CD4-positive, alpha-beta T cell treated with Interleukin-1 beta for 1 hour (primary cell): ENCODE data around the gene CTDSP2.
"Not testable (repeated sequence)": the region's sequence is repeated elsewhere in the genome, so short reads cannot be mapped to it uniquely, and the experiment has no call there.

Experiments used
- DNase-seq, 2 donors: peaks; one replicate each; pipeline ENCODE4 v3.0.0-alpha.2; 2020 to 2022

The CTDSP2 gene, protein sequence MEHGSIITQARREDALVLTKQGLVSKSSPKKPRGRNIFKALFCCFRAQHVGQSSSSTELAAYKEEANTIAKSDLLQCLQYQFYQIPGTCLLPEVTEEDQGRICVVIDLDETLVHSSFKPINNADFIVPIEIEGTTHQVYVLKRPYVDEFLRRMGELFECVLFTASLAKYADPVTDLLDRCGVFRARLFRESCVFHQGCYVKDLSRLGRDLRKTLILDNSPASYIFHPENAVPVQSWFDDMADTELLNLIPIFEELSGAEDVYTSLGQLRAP

DNA sequence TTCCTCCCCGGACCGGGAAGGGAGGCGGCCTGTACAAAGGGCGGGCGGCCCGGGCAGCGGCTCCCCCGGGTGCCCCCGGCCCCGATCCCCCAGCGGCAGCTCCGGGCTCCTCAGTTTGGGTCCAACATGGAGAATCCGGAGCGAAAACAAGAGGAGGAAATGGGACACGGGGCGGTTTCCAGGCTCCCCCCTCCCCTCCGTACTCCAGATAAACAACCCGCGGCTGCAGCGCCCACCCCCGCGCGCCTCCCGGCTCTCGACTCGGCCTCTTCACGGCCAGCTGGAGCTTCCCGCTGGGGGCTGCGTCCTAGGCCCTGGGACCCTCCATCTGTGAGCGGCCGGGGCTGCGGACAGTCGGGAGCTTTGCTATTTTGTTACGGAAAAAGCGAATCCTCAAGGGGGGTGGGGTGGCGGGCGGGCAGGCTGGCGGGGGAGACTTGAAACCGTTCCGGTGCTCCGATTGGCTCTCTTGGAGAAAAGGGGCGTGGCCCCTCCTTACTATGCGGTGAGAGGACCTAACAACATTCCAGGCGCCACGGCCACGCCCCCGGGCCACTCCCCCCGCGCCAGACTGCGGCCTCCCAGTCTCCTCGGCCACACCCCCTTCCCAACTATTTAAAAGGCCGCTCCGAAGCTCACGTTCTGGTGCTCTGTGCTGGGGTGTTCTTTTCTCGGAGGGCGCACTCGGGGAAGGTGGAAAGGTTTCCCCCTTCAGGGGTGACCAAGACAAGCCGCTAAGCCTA lies at the start of gene CTDSP2:
CTDSP2 (minus strand) TSS at position 153 of the 743 bp plus-strand sequence. CDS start 294 bp downstream, outside the sequence.
- DNase-seq = peak; percentile 90

DNA sequence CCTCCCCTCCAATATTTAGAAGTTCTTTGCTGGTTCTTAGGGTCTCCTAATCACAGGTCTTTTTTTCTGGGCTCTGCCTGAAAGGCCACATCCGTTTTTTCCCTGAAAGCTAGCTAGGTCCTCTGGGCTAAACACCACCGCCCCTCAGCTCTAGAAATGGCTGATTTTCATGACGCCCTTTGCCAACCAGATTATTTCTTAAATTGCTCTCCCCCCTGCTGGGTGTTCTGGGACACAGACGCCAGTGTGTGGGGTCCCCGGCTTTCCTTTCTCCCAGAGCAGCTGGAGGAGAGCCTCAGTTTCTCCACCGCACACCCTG lies 49.5 kb upstream of the CTDSP2 start:
- no peak for DNase-seq

DNA sequence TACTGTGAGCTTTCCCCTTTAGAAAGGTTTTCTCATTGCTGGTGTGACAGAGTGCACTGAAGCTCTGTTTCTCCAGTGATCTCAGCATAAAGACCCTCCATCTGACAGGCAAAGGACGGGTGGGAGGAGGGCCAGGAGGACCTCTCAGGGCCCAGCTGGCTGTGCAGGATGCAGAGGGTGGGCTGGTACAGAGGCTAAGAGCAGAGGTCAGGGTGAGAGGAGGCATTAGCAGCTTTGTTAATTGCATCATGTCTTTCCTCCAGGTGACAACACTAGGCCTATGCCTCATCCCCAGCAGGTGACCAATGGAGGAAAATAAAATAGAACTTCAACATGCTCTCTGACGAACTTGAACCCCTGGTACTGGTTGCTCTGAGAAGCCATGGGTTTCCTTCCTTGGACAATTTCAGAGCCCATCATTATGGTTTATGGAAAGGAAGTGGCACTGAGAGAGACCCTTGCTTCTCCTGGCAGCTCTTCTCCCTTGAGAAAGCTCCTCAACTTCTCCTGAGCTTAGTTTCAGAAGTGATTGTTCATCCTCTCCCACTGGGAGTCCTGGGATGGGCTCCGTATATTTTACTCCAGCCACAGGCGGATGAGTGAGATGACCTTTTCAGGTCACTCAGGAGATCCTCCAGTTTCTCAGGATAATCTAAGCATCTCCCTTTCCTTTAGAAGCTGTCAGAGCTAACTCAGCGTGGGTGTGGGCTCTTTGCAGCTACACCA lies 49.0 kb upstream of the CTDSP2 start:
- DNase-seq = no peak

DNA sequence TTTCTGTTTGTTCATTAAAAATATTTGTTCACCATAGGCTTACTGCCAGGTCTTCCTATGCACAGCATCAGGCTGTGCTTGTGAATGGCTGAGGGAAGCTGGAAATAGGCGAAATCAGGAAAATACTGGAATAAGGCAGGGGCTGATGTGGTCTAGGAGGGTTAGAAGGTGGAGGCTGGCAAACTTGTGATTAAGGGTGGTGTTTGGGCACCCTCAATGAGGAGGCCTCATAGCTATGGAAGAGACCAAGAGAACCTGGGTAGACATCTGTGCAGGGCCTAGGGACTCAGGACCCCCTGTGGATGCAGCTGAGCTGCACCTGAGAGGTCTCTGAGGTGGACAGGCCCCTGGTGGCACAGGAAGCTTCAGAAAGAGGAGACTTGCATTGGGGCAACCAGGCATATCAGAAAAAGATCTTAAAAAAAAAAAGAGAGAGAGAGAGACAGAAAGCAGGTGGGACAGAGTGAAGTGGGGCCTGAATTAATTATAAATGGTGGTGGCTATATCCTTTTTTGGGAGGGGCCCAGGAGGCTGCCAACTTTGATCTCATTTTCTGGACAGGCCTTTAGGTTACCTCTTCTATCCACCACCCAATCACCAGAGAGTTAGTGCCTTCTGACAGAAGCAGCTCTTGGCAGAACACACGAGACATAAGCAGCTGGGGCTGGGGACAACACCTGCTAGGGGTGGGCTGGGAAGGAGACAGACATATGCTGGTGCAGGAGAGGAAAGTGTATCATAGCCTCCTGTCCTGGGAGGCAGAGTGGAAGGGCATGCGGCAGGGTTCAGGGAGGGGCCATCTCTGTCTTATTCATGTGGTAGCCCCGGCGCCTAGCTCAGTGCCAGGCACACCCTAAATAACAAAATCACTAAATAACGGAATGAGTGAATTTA lies 48.1 kb upstream of the CTDSP2 start:
- DNase-seq = peak in 1 of 2 donors; percentile 2

DNA sequence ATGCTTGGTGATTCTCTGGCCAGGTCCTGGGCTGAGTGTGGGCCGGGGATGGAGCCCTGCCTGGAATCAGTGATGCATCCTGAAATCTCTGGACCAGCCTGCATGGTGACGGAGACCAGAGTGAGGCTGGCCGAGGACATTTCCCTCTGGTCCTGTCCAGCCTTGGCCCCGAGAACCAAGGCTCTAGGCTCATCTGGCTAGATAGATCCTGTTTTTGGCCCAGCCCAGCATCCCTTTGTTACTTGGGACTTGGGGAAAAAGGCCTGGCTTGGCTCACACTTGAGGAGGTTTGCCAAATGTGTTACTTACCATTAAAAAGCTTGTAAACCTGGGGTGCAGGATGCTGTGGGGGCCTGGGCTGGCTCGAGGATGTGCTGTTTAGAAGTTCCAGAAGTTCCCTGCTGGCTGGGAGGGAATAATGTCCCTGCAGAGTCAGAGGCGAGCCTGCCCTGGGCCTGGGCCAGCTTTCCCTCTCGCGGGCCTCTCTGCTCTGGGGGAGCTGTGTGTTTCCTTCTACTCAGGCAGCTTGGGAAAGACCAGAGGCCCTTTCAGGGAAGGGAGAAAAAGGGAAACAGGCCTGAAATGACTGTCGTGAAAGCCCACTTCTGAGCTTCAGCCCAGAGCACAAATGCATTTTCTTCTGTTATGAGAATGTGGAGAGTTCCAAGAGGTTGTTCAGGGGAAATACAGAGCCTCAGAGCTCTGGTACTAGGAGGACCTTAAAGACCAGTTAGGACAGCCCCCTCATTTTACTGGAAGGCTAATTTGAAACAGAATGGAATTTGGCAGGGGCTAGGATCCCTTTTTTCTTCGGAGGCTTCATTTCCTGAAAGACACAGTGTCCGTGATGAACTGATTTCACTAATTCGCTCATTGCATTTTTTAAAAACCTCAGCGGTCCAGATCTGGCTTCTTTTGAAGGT lies 47.2 kb upstream of the CTDSP2 start:
- no peak for DNase-seq

DNA sequence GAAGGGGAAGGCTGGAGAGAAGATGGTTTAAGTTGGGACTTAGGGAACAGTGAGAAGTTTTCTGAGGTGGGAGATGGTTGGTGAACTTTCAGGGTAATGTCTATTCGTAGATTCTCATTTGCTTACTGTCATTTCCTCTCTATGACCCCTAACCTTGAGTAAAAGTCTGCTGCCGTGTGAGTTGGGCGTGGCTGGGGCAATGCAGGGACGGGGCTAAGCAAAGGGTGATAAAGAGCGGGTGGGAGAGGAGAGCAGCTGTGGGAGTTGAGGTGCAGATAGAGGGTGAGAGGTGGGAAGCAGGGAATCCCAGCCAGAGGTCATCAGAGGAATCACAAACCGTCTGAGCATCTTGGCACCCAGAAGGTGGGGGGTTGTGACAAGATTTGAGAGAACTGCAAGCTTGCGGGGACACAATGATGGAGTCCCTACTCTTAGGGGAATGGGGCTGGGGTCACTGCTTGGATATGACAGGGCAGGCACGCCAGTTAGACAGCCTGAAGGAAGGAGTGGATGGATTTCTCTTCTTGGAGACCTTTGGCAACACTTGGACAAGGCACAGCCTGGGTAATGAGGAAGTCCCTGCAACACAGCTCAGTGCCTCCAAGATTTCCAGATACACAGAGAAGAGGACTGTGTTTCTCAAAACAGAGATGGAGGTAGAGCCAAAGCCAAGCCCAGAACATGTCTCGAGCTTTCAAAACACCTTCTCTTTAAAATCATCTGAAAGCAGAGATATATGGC lies 45.9 kb upstream of the CTDSP2 start:
- no peak for DNase-seq

DNA sequence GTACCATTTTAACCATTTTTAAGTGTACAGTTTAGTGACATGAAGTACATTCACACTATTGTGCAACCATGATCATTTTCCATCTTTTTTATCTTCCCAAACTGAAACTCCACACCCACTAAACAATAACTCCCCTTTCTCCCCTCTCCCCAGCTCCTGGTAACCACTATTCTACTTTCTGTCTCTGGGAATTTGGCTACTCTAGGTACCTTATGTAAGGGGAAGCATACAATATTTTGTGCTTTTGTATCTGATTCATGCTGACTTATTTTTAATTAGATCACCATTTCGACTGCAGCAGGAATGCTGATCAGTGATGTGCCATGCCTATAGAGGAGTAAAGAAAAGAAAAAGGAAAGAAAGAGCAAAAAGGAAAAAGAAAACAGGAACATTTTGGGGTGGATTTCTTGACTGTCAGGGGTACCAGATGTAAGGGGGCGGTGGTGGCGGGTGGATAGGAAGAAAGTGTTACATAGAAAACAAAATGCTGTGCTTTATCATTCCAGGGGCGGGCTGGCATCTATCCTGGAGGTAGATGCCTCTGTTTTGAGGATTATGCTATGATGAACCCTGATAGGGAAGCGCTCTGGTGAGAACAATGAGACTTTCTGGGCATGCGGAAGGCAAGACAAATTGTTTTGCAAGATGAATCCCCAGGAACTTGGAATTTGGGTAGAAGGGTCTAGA lies 45.2 kb upstream of the CTDSP2 start:
- DNase-seq = no peak

DNA sequence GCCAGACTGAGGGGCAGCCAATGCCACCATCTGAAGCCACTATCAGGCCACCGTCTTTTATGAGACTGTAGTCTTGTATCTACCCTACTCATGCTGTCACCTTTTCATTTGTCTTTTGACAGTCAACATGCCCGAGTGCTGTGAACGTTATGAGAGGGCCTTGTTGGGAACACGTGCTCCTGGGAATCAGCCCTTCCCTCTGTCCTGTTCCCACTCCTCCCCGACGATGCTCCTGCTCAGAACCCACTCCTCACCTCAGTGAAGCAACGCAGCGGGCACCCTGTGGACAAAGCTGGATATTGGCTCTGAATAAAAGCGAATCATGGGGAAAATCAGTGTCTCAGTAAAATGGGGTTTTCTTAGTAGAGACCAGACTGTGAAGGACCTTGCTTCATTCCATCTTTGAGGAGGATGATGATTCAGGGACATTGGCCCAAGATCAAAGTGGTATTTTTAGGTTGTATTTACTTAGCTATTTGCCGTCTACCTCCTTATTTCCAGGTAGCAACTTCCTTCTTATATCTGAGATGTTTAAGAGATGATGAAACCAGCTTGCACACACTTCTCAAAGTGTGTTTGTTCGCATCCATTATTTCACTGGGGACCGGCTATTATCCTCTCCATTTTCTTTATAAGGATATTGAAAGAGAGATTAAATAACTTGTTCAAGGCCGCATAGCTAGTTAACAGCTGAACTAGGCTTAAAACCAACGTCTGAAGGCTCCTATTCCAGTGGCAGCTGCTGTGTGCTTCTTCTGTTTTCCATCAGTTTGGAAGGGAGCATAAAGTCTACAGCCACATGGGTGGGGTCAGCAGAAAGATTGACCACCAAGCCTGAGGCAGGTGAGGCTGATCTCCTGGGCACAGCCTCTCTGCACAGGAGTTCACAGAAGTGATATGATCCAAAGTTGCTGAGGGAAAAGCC lies 43.9 kb upstream of the CTDSP2 start:
- DNase-seq = no peak

DNA sequence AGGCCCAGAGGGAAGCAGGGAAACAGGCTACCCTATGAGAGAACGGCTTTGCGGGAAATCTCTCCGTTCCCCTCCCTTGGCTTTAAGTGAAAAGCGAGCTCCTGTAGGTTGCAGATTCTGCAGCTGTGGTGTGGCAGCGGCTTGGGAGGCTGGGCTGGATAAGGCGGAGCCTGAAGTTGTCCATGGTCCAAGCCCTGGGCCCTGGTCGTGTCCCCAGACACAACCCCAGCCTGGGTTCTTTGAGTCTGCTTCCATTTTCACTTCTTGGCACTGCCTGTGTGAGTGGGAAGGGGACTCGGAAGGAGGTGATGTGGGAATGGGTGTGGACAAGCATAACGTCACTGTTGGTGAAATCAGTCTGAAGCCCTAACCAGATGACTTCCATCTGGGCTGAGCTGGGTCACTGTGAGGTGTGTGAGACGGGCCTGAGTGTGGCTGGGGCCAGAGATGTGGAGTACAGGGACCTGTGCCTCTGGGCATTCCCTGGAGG lies 43.0 kb upstream of the CTDSP2 start:
- DNase-seq = no peak

DNA sequence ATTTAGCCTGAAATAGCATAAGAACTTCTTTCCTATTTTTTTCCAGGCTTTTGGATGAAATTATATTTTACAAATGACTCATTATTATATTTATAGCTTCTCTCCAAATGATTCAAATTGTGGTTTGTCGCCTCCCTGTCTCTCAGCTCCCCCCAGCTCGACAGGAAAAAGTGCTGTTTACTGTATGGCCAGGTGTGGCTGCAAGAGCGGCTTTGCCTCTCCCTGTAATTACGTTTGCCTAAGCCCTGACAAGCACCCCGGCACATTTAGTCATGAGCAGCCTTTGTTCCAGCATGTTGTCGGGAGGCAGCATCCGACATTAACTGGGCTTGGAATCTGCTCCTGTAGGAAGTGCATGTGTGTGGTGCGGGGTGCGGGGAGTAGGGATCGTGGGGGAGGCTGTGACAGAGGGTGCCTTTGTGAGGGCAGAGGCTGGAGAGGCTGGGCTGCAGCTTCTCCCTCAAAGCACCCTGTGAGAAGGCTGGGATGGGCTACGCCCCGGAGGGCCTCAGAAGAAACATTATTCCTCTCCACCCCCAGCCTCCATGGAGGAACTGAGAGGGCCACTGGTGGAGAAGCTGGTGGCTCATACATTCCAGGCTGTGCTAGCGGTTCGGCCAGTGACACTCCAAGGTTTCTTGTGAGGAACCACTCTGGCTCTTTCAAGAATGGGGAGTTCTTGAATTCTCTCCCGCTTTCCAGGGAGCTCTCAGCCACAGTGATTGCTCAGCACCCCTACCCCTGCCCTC lies 42.1 kb upstream of the CTDSP2 start:
- peak in 1 of 2 donors; percentile 26 for DNase-seq

DNA sequence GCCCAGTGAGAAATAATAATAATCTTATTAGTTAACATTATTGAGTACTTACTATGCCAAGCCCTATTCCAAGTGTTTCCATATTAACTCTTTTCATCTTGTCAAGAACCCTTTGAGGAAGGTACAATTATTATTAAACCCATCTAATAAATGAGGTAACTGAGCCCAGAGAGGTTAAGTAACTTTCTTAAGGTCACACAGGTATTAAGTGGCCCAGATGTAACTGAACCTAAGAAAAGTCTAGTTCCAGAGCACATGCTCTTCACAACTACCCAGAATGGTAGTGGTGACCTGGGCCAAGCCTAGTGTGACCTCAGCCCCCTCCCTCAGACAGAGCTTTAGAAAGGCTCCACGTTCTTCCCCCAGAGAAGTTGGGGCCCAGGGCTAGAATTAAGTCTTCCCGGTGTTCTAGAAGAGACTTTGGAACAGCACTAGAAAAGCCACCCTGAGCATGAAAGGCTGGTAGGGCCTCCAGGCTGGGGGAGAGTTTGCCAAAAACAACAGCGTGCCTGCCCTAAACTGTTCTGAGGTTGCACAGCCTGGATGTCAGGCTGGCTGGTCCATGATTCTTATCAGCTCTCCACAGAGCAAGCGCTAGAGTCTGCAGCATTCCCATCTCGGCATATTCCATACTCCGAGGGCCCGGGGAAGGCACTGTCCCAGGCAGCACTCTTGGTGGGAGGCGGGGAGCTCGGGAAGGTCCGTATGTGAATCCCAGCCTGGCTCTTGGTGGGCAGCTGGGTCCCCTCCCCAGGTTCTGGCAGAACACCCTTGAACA lies 41.3 kb upstream of the CTDSP2 start:
- no peak for DNase-seq

DNA sequence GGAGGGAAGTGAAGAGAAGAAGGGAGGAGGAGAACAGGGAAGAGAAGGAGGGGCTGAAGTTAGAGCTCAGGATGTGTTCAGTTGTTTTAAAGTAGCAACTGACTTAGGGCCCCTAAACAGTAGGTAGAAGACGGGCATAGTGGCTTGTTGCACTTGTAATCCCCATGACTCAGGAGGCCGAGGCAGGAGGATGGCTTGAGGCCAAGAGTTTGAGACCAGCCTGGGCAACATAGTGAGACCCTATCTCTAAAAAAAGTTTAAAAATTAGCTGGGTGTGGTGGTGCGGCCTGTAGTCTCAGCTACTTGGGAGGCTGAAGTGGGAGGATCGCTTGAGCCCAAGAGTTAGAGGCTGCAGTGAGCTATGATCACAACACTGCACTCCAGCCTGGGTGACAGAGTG lies 40.4 kb upstream of the CTDSP2 start:
- DNase-seq = not testable (repeated sequence)

DNA sequence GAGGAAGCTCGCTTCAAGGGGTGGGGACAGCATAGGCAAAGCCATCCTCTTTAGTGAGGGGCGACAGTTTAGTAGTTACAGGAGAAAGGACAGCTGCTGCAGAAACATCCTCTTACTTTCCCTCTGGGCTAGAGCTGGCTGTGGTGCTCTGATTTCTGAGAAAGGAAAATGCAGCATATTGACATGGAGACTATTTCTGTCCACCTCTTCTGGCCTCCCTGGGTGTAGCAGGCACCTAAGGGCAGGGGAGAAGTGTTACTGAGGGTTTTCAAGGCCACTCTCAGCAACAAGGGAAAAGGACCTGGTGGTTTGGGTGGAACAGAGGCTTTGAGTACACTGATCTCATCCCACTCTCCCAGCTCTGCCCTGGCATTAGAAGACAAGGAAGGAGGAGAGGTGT lies 40.0 kb upstream of the CTDSP2 start:
- no peak for DNase-seq

DNA sequence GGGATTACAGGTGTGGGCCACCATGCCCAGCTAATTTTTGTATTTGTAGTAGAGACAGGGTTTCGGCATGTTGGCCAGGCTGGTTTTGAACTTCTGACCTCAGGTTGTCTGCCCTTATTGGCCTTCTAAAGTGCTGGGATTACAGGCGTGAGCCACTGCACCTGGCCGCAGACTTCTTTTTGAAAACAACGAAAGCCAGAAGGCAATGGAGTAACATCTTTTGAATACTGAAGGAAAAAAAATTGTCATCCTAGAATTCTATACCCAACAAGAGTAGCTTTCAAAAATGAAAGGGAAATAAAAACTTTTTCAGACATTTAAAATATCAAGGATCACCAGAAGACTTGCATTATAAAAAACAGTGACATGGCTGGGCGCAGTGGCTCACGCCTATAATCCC lies 38.7 kb upstream of the CTDSP2 start:
- no peak for DNase-seq

DNA sequence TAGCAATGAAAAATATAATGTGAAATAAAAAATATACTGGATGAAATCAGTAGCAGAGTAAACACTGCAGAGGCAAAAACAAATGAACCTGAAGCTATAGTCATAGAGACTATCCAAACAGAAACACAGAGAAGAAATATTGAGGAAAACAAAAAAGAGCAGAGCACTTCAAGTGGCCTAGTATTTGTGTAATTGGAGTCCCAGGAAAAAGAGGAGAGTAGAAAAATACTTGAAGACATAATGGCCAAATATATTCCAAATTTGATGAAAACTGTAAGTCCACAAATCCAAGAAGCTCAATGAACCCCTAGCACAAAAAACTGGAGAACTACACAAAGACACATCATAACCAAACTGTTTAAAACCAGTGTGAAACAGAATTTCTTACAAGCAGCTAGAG lies 37.2 kb upstream of the CTDSP2 start:
- DNase-seq = no peak

DNA sequence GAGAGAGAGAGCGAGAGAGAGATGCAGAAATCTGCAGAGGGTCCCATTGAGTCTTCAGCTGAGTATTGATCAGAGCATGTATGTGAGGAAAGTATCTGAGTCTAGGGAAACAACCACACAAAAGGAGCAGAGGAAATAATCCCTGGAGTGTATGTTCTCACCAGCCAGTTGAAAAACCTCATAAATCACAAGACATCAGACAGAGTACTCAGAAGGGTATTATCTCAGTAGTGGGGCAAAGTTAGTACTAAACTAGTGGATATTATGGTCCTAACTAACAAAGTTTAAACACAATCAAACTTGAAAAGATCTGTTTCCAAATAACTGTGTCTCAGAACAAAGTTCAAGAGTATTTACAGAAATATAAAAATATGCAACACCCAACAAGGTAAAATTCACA lies 36.5 kb upstream of the CTDSP2 start:
- no peak for DNase-seq

DNA sequence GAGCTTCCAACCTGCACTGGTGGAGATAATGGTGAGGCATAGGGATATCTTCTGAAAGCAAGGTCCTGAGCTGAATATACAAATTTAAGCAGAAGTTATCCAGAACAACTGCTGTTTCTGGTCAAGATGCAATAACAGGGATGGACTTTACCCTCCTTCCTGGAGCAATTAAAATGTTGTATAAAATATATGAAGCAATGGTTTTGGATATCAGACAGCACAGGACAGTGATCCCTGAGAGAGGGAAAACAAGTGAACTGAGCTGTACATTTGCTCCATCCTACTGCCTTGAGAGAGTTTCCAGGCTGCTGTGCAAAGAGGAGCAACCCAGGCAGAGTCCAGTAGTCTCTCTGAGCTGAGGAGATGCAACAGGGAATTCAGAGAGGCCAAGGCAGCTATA lies 36.0 kb upstream of the CTDSP2 start:
- DNase-seq = no peak

DNA sequence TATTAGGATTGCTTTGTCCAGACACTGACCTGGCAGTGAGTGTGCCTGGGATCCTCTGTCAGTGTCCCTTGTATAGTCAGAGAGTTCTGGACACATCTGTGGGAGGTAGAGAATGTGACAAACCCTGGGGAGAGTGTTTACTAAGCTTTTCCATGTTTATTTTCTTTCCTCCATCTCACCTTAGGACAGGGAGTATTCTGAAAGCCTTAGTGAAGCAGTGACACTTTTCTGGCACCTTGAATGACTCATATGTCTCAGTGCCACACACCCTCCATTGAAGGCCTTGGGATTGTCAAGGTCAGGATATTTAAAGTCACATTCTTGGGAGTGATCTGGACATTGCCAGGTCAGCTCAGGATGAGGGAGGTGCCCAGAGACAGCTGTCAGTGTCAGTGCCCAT lies 34.9 kb upstream of the CTDSP2 start:
- no peak for DNase-seq
